GM12865 (cell line): ENCODE data around the gene C17orf107.

ENCODE experiments used
- DNase-seq: peaks from one replicate; pipeline ENCODE4 v3.0.0; 2010; ENCODE audit warnings: low read depth
- H3K4me3 ChIP-seq: 2 replicates; pipeline ENCODE4 v1.5.1; 2011; ENCODE audit warnings: mild to moderate bottlenecking, low read depth, low read length, control low read depth
- CTCF ChIP-seq: IDR thresholded peaks from 2 replicates; pipeline ENCODE4 v1.5.1; 2011; ENCODE audit warnings: low read length, control low read depth, low read depth, inconsistent platforms; ENCODE audit not compliant: insufficient read depth; ENCODE audit errors: missing control alignments

The C17orf107 gene

GRCh38 chr17:4941319-4941610 is 41.9 kb downstream of the C17orf107 start:
- peak overlapping the region; percentile 97 for H3K4me3 ChIP-seq
- no peak for DNase-seq
- no peak for TF ChIP-seq CTCF

DNA sequence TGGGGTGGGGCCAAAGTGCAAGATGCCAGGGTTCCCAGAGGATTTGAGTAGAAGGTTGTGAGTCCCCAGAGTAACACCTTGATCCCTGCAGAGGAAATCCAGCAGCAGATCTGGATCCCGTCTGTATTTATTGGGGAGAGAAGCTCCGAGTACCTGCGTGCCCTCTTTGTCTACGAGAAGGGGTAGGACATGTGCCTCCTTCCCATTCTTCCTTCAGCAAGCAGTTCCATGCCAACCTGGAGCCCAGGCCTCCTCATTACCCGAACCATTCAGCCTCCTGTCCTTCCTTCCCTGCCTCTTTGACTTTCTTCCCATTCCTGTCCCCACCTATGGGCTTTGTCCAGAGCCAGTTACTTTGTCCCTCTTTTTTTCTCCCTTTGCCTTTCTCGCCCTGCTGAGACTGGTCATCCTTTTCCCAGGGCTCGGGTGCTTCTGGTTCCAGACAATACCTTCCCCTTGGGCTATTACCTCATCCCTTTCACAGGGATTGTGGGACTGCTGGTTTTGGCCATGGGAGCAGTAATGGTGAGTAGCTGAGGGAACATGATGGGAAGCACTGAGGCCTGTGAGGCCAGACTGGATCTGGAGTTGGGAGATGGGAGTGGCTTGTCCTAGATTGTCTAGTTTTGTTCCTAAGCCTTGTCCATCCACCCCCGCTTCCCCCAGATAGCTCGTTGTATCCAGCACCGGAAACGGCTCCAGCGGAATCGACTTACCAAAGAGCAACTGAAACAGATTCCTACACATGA is 43.6 kb downstream of the C17orf107 start:
- H3K4me3 ChIP-seq = no peak overlapping the region

DNA sequence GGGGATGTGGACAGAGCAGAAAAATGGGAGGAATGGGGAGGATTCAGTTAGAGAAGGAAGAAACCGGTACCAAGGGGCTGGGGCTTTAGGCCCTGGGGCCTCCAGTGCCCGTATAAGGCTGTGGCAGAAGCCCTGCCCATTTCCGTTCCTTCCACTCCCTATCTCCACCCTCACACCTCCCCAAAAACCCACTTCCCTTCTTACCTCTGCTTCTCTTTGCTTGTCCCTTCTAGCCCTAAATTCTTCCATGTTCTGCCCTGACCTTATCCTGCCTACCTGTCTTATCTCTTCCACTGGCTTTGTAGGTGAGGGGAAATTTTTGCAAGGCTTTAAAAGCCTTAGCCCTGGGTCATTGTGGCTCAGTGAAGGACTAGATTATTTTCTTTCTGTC is 44.8 kb downstream of the C17orf107 start:
- TF ChIP-seq CTCF = no peak
- H3K4me3 ChIP-seq = peak overlapping the region; percentile 81
- DNase-seq = peak; percentile 87

More for the DNA sequence above, 43.6 kb downstream of the C17orf107 start:
- no peak for DNase-seq
- TF ChIP-seq CTCF = no peak

GRCh38 chr17:4944554-4945175 is 45.3 kb downstream of the C17orf107 start:
- peak; percentile 75 for DNase-seq
- H3K4me3 ChIP-seq = peak overlapping the region; percentile 81
- TF ChIP-seq CTCF = no peak

GRCh38 chr17:4945176-4945943 is 46.0 kb downstream of the C17orf107 start:
- peak overlapping the region; percentile 81 for H3K4me3 ChIP-seq
- no peak for TF ChIP-seq CTCF
- DNase-seq = peak; percentile 91

DNA sequence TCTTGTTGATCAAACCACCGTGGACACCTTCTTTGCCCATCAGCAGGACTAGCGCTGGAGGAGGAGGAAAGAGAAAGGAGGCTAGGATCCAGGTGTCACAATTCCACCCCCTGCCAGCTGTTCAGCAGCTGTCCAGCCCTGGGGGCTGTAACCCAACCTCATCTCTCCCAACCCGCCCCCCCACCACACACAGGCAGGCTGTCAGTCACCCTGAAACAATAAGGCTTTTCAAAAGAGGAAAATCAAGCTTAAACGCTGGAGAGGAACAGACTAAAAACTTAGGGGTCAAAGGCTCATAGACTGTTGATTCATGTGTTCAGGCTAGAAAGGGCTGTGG is 46.6 kb downstream of the C17orf107 start:
- DNase-seq = no peak

More for the DNA sequence above, 46.6 kb downstream of the C17orf107 start:
- H3K4me3 ChIP-seq = peak overlapping the region; percentile 81
- TF ChIP-seq CTCF = no peak
